ENCODE data around the gene ACOT6. TPM values are rescaled to one million over a fixed set of nuclear protein-coding genes. Genes with fewer than 3 reads are reported as not detected.
A peak's percentile ranks its signal among the peaks of the same experiment; 100 is the strongest.
"Not testable (repeated sequence)": the region's sequence is repeated elsewhere in the genome, so short reads cannot be mapped to it uniquely, and the experiment has no call there.

Gene ACOT6
- total RNA-seq, 1 donor from 2014 or later, result not detected

GRCh38 chr14:73644531-73645247, 32.4 kb downstream of the ACOT6 start, which contains the start of gene DNAL1:
TSS of gene DNAL1 (plus strand) at chr14:73644986. CDS start at chr14:73645040, 54 bp downstream.
- DNase-seq (ENCODE audit: low spot score), result peak; percentile 94

- no peak for DNase-seq (ENCODE audit: low spot score)
These were observed 32.9 kb downstream of the ACOT6 start for GRCh38 chr14:73645248-73645610.

DNA sequence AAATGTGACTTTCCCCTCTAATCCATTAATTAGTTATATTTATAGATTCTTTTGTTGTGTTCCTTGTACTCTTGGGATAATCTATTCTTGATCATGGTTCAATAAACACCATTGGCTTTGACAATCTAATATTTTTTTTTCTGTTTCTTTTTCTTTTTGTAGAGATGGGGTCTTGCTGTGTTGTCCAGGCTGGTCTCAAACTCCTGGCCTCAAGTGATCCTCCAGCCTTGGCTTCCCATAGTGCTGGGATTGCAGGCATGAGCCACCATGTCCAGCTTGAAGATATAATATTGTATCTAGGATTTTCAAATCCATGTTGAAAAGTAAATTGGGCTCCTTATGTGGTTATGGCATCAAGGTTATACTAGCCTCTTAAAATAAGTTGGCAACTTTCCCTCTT, 38.7 kb downstream of the ACOT6 start:
- no peak for DNase-seq (ENCODE audit: low spot score)

GRCh38 chr14:73655851-73656250, 43.5 kb downstream of the ACOT6 start:
- no peak for DNase-seq (ENCODE audit: low spot score)

- DNase-seq (ENCODE audit: low spot score), result not testable (repeated sequence)
These were observed 46.9 kb downstream of the ACOT6 start for GRCh38 chr14:73659202-73659601.

DNA sequence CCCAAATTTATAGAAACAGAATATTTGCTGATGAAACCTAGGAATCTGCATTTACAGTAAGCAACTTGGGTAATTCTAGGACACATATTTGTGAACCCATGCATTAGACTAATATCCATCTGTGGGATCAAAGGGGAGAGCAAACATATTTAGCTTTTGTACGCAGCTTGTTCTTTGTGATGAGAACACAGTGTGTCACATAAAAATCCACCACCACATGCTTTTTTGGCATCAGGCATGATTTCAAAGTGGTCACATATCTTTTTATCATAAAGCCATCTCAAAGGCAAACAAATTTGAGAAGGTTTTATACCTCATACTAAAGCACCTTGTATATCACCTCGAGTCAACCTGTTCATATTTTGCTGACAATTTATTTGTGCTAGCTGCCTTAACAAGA, 48.2 kb downstream of the ACOT6 start:
- DNase-seq (ENCODE audit: low spot score), result no peak

DNA sequence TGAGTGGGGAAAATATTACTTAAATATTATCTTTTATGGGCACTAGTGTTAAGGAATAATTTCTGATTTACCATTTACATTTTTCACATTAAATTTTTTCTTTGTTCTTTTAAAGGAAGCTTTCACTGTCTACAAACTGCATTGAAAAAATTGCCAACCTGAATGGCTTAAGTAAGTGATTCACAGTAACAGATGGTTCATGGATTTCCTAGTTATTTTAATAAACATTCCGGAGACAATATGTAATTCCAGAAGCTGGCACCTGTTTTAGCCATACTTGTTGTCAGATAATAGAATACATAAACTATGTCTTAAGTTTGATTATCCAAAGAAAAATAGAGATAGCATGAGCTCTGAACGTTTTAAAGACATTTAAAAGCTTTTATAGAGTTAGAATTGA, 49.6 kb downstream of the ACOT6 start:
- DNase-seq (ENCODE audit: low spot score), result no peak

- no peak for DNase-seq (ENCODE audit: low spot score)
These were observed 50.2 kb downstream of the ACOT6 start for GRCh38 chr14:73662487-73662943.

GRCh38 chr14:73663548-73664212, 51.4 kb downstream of the ACOT6 start:
- no peak for DNase-seq (ENCODE audit: low spot score)

DNA sequence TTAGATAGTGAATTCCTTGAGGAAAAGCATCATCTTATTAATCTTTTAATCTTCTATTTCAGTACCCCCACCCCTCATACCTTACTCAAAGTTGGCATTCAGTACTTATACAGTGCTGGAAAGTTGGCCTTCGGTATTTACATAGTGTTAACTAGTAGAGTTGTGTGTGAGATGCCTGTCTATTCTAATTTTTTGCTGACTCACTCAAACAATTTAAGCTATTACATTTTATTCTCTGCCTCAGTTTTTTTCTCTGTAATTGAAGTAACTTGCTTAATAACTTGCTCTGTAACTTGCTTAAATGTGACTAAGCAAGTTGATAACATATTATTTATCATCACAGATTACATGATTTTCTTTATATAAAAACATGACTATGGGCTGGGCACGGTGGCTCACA, 52.8 kb downstream of the ACOT6 start:
- no peak for DNase-seq (ENCODE audit: low spot score)

DNA sequence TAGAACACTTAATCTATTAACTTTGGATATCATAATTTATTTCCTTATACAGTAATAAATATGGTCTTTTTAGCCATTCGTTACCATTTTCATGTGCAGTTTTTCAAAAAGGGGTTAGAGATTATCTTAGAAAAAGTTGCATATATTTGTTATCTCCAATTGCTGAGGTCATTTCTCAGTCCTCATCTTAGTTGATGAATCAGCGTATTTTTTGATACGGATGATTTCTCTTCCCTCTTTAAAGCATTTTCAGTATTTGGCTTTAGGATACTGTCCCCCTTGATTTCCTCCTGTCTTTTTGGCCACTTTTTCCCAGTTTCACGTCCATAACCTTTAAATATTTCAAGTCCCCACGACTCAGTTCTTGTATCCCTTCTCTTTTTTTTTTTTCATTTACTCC, 54.3 kb downstream of the ACOT6 start:
- DNase-seq (ENCODE audit: low spot score), result no peak

DNA sequence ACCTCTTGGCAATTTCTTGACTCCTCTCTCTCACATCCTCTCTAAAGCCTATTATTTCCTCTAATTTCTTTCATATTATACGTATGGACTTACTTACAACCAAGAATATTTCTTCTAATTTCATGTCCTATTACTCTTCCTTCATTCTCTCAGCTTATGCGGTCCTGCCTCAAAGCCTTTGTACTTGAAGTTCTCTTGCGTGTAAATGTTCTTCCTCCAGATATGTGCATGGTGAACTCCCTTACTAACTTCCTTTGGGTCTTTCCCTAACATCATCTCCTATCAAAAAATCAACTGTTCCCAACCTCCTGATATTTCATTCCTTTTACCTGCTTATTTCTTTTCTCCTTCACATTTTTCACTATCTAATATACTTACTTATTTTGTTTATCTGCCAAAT, 55.5 kb downstream of the ACOT6 start:
- DNase-seq (ENCODE audit: low spot score), result no peak

Other genes with a start within 250 kb of the ACOT6 start
- 117 TPM for gene NUMB, start 154.0 kb upstream of the ACOT6 start, total RNA-seq
- gene RIOX1, start 121.6 kb upstream of the ACOT6 start, total RNA-seq, result 15.3 TPM
- 19.3 TPM for gene ACOT1, start 75.4 kb upstream of the ACOT6 start, total RNA-seq
- 0.66 TPM for gene HEATR4, start 53.6 kb upstream of the ACOT6 start, total RNA-seq
- gene ACOT2, start 43.3 kb upstream of the ACOT6 start, total RNA-seq, result 41.4 TPM
- 2.6 TPM for gene ACOT4, start 20.6 kb upstream of the ACOT6 start, total RNA-seq
- gene DNAL1, start 32.5 kb downstream of the ACOT6 start, total RNA-seq, result 14.3 TPM
- gene PNMA1, start 101.9 kb downstream of the ACOT6 start, total RNA-seq, result 79.5 TPM
- 13.4 TPM for gene PTGR2, start 239.3 kb downstream of the ACOT6 start, total RNA-seq

Data from mucosa of gallbladder (tissue), 1 donor.